Measurements from ENCODE around the gene IPMK. TPM values are rescaled to one million over a fixed set of nuclear protein-coding genes. Genes with fewer than 3 reads are reported as not detected.

Gene IPMK
- polyA plus RNA-seq: 10 to 100 TPM in 2 of 4 donors, 1 to 10 TPM in 2; 4.9 to 19.0 (median 10.1) TPM
- long read RNA-seq, donor 1, full-length matches to known transcripts: 7 of 441 reads
- long read RNA-seq, donor 1, partial matches to known transcripts: 141 of 441 reads
- long read RNA-seq, donor 1, other reads (novel, unspliced or antisense): 293 of 441 reads
- long read RNA-seq, donor 2: 0 reads
- long read RNA-seq, donor 3, full-length matches to known transcripts: 2 of 105 reads
- long read RNA-seq, donor 3, partial matches to known transcripts: 103 of 105 reads
- long read RNA-seq, donor 3, other reads (novel, unspliced or antisense): 0 of 105 reads
- long read RNA-seq, donor 4: 0 reads
- long read RNA-seq, donor 5, full-length matches to known transcripts: 3 of 3 reads
- long read RNA-seq, donor 5, partial matches to known transcripts: 0 of 3 reads
- long read RNA-seq, donor 5, other reads (novel, unspliced or antisense): 0 of 3 reads
- long read RNA-seq, donor 6, full-length matches to known transcripts: 2 of 248 reads
- long read RNA-seq, donor 6, partial matches to known transcripts: 90 of 248 reads
- long read RNA-seq, donor 6, other reads (novel, unspliced or antisense): 156 of 248 reads
- long read RNA-seq, donor 7: 0 reads
- long read RNA-seq, donor 8: 0 reads
- long read RNA-seq, donor 9, full-length matches to known transcripts: 2 of 9 reads
- long read RNA-seq, donor 9, partial matches to known transcripts: 7 of 9 reads
- long read RNA-seq, donor 9, other reads (novel, unspliced or antisense): 0 of 9 reads
- long read RNA-seq, donor 10, full-length matches to known transcripts: 4 of 4 reads
- long read RNA-seq, donor 10, partial matches to known transcripts: 0 of 4 reads
- long read RNA-seq, donor 10, other reads (novel, unspliced or antisense): 0 of 4 reads

DNA sequence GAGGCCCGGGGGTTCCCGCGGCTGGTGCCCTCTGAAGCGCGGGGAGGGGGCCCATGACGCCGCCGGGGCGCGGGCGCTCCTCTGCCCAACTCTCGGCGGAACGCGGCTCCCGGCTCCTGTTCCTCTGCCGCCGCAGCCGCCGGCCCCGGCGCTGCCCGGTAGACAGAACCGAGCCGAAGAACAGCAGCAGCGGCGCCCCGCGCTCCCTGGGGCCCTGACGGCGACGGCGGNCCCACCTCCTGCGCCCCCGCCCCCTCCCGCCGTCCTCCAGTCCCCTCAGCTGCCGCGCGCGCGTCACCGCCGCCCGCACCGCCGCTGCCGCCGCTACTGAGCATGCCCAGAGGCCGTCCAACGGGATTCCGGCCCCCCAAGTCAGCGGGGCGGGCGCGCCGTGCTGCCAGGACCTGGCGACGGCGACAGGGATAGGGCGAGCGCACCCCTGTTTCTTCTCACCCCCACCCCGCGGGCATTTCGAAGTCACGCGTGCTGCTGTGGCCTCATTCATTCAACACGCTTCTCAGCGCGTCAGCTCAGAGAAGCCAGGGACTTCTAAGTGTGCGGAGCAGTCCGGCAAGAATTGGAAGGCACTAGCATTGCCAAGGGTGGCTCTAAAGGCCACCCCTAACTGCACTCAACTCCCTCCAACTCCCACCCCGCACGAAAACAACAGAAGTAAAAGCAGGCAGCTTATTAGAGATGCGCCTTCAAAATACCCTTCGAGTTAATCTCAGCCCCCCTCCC is at the start of gene IPMK:
IPMK (minus strand) TSS at position 182 of the 741 bp plus-strand sequence. CDS start 283 bp downstream, outside the sequence.
- Histone ChIP-seq H3K27me3 (ENCODE audit: control insufficient read depth in 3 of 3, insufficient read depth in 3 of 3, low read length in 3 of 3) (no peaks in the 10 kb centered on the region), H3K27ac (ENCODE audit: low read depth in 1 of 3, low read length in 2 of 3) (peak within 1 kb of the TSS; percentile 95 to 99 (median 96)), H3K4me1 (ENCODE audit: control insufficient read depth in 3 of 3, insufficient read depth in 2 of 3, low read depth in 1 of 3, low read length in 2 of 3) (peaks cover 0 to 12% (median 0%) of the 10 kb centered on the region in 3 donors), H3K36me3 (ENCODE audit: control insufficient read depth in 3 of 3, insufficient read depth in 2 of 3, low read depth in 1 of 3, low read length in 3 of 3) (peaks cover 0 to 2% (median 0%) of the 10 kb centered on the region in 3 donors), H3K9me3 (ENCODE audit: control insufficient read depth in 2 of 2, insufficient read depth in 1 of 2, low read depth in 1 of 2, low read length in 1 of 2) (no peaks in the 10 kb centered on the region), H3K4me3 (ENCODE audit: low read depth in 1 of 3, low read length in 3 of 3) (peak within 1 kb of the TSS; percentile 54 to 88 (median 76))
- 0 to 1% (median 0%) methylated on average over 18 to 76 of the region's 76 CpGs for WGBS, 3 donors
- DNase-seq (peak; percentile 96 to 98), FAIRE-seq (no peak)

DNA sequence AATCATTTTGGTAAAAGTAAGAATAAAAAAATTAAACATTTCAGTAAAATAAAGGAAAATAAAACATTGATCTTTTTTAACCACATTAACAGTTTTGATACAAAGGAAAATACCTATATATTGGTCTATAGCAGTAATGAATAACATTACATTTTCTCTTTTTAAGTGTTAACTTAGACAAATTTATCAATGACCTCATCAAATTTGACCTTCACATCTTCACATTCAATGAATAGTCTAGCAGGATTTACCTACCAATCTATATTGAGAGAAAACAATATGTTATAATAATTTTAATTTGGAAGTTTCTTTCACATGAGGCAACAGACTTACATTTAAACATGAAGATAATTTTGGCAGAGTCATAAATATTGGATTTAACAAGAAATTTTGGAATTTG is 49.2 kb upstream of the IPMK start:
- H3K4me1 ChIP-seq (ENCODE audit: control insufficient read depth in 3 of 3, insufficient read depth in 2 of 3, low read depth in 1 of 3, low read length in 2 of 3): no peaks in the 10 kb centered on the region
- FAIRE-seq (peak; percentile 67), DNase-seq (no peak)
- no peak overlapping the region for H3K4me3 ChIP-seq (ENCODE audit: low read depth in 1 of 3, low read length in 3 of 3)
- no peaks in the 10 kb centered on the region for H3K36me3 ChIP-seq (ENCODE audit: control insufficient read depth in 3 of 3, insufficient read depth in 2 of 3, low read depth in 1 of 3, low read length in 3 of 3)
- no peaks in the 10 kb centered on the region for H3K27me3 ChIP-seq (ENCODE audit: control insufficient read depth in 3 of 3, insufficient read depth in 3 of 3, low read length in 3 of 3)
- H3K9me3 ChIP-seq (ENCODE audit: control insufficient read depth in 2 of 2, insufficient read depth in 1 of 2, low read depth in 1 of 2, low read length in 1 of 2): no peaks in the 10 kb centered on the region
- H3K27ac ChIP-seq (ENCODE audit: low read depth in 1 of 3, low read length in 2 of 3): no peak overlapping the region

DNA sequence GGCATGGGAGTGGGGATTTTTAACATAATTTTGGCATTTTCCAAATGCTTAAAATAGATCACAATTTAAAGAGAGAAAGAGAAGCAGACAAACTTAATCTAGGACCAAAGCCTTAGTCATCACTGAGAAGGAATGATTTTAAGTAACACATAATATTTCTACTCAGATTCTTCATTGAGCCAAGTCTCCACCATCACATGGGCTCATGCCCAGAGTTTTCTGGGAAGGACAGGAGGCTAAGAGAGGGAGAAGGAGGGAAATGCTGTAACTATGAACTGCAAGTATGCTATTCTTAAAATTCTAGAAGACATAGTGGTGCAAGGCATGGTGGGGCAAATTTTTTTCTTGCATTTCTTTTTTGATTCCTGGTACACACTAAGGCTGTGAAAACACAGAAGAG is 43.3 kb upstream of the IPMK start:
- DNase-seq (no peak), FAIRE-seq (no peak)
- Histone ChIP-seq H3K27me3 (ENCODE audit: control insufficient read depth in 3 of 3, insufficient read depth in 3 of 3, low read length in 3 of 3) (no peaks in the 10 kb centered on the region), H3K4me1 (ENCODE audit: control insufficient read depth in 3 of 3, insufficient read depth in 2 of 3, low read depth in 1 of 3, low read length in 2 of 3) (no peaks in the 10 kb centered on the region), H3K4me3 (ENCODE audit: low read depth in 1 of 3, low read length in 3 of 3) (no peak overlapping the region), H3K36me3 (ENCODE audit: control insufficient read depth in 3 of 3, insufficient read depth in 2 of 3, low read depth in 1 of 3, low read length in 3 of 3) (no peaks in the 10 kb centered on the region), H3K9me3 (ENCODE audit: control insufficient read depth in 2 of 2, insufficient read depth in 1 of 2, low read depth in 1 of 2, low read length in 1 of 2) (no peaks in the 10 kb centered on the region), H3K27ac (ENCODE audit: low read depth in 1 of 3, low read length in 2 of 3) (no peak overlapping the region)

DNA sequence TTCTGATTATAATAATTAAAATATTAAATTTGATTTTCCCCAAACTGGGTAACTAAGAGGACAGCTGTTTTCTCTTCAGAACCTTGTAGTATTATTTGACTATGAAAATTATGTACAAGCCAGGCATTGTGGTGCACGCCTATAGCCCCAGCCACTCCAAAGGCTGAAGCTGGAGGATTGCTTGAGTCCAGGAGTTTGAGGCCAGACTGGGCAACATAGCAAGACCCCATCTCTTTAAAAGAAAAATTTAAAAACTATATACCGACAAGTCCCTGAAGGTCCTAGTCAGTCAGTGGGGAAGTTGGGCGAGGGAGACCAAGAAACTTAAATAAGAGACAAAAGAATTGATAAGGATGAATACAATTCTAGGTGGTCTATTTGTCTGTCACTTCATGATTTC is 40.0 kb upstream of the IPMK start:
- FAIRE-seq (no peak), DNase-seq (no peak)
- WGBS, 3 donors: 90 to 98% (median 93%) methylated on average over 3 of the region's 3 CpGs
- no peaks in the 10 kb centered on the region for H3K9me3 ChIP-seq (ENCODE audit: control insufficient read depth in 2 of 2, insufficient read depth in 1 of 2, low read depth in 1 of 2, low read length in 1 of 2)
- H3K4me3 ChIP-seq (ENCODE audit: low read depth in 1 of 3, low read length in 3 of 3): no peak overlapping the region
- no peaks in the 10 kb centered on the region for H3K27me3 ChIP-seq (ENCODE audit: control insufficient read depth in 3 of 3, insufficient read depth in 3 of 3, low read length in 3 of 3)
- no peak overlapping the region for H3K27ac ChIP-seq (ENCODE audit: low read depth in 1 of 3, low read length in 2 of 3)
- H3K36me3 ChIP-seq (ENCODE audit: control insufficient read depth in 3 of 3, insufficient read depth in 2 of 3, low read depth in 1 of 3, low read length in 3 of 3): no peaks in the 10 kb centered on the region
- peaks cover 0 to under 1% (median 0%) of the 10 kb centered on the region in 3 donors for H3K4me1 ChIP-seq (ENCODE audit: control insufficient read depth in 3 of 3, insufficient read depth in 2 of 3, low read depth in 1 of 3, low read length in 2 of 3)

DNA sequence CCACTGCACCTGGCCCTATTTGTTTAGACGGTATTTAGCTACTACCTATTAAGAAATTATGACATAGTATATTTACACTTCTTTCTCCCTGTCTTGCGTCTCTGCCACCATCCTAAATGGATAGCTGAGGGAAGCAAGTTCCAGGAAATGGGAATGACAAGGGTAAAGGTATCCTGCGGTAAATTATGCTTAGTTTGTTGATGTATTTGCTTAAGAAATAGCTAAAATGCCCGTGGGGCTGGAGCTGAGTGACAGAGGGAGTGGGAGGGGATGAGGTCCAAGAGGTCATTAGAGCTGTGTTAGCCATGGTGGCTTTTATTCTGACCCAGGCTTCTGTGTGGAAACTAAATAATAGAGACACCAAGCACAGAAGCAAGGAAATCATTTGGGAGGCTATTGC is 38.1 kb upstream of the IPMK start:
- no peak overlapping the region for H3K4me3 ChIP-seq (ENCODE audit: low read depth in 1 of 3, low read length in 3 of 3)
- no peaks in the 10 kb centered on the region for H3K36me3 ChIP-seq (ENCODE audit: control insufficient read depth in 3 of 3, insufficient read depth in 2 of 3, low read depth in 1 of 3, low read length in 3 of 3)
- H3K27ac ChIP-seq (ENCODE audit: low read depth in 1 of 3, low read length in 2 of 3): no peak overlapping the region
- DNase-seq (no peak), FAIRE-seq (no peak)
- WGBS, 3 donors: 55 to 60% (median 58%) methylated on average over 4 of the region's 4 CpGs
- H3K27me3 ChIP-seq (ENCODE audit: control insufficient read depth in 3 of 3, insufficient read depth in 3 of 3, low read length in 3 of 3): no peaks in the 10 kb centered on the region
- no peaks in the 10 kb centered on the region for H3K9me3 ChIP-seq (ENCODE audit: control insufficient read depth in 2 of 2, insufficient read depth in 1 of 2, low read depth in 1 of 2, low read length in 1 of 2)
- H3K4me1 ChIP-seq (ENCODE audit: control insufficient read depth in 3 of 3, insufficient read depth in 2 of 3, low read depth in 1 of 3, low read length in 2 of 3): peaks cover 0 to 3% (median 0%) of the 10 kb centered on the region in 3 donors

DNA sequence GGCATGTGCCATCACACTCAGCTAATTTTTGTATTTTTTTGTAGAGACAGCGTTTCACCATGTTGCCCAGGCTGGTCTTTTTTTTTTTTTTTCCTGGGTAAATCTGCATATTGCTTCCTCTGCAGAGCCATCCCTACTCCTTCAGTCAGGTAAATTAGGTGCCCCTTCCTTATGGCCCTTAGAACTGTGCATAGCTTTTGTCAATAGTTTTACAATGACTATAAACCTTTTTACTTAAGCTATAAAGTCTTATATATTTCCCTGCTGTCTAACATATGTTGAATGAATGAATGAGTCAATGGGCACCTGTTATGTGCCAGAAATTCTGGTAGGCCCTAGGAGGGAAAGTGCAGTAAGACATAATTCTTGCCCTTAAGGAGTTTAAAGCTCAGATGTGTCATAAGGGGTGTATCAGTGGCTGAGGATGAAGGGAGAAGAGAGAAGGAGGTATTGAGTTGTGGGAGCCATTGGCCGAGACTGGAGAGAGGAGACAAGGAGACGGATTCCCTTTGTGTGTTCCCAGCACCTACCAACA is 36.5 kb upstream of the IPMK start:
- DNase-seq (no peak), FAIRE-seq (no peak)
- no peaks in the 10 kb centered on the region for H3K27me3 ChIP-seq (ENCODE audit: control insufficient read depth in 3 of 3, insufficient read depth in 3 of 3, low read length in 3 of 3)
- no peaks in the 10 kb centered on the region for H3K36me3 ChIP-seq (ENCODE audit: control insufficient read depth in 3 of 3, insufficient read depth in 2 of 3, low read depth in 1 of 3, low read length in 3 of 3)
- H3K4me3 ChIP-seq (ENCODE audit: low read depth in 1 of 3, low read length in 3 of 3): no peak overlapping the region
- H3K27ac ChIP-seq (ENCODE audit: low read depth in 1 of 3, low read length in 2 of 3): no peak overlapping the region
- H3K9me3 ChIP-seq (ENCODE audit: control insufficient read depth in 2 of 2, insufficient read depth in 1 of 2, low read depth in 1 of 2, low read length in 1 of 2): no peaks in the 10 kb centered on the region
- 85 to 91% (median 86%) methylated on average over 3 of the region's 3 CpGs for WGBS, 3 donors
- peaks cover 0 to 7% (median 0%) of the 10 kb centered on the region in 3 donors for H3K4me1 ChIP-seq (ENCODE audit: control insufficient read depth in 3 of 3, insufficient read depth in 2 of 3, low read depth in 1 of 3, low read length in 2 of 3)

DNA sequence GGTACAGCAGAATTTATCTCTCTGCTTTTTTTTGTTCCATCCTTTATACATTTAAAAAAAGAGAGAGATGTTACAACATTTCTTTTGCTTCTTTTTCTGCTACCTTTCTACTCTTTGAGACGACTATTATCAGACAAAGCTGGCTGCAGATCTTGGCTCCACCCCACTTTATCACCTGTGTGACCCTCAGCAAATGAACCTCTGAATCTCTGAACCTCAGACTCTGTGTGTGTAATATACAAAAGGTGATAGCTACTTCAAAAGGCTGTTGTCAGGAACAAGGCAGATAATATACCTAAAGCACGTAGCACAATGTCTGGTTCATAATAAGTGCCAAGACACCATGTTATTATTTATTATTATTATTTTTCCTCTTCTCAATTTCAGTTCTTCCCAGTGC is 34.6 kb upstream of the IPMK start:
- Histone ChIP-seq H3K4me3 (ENCODE audit: low read depth in 1 of 3, low read length in 3 of 3) (no peak overlapping the region), H3K9me3 (ENCODE audit: control insufficient read depth in 2 of 2, insufficient read depth in 1 of 2, low read depth in 1 of 2, low read length in 1 of 2) (no peaks in the 10 kb centered on the region), H3K4me1 (ENCODE audit: control insufficient read depth in 3 of 3, insufficient read depth in 2 of 3, low read depth in 1 of 3, low read length in 2 of 3) (peaks cover 0 to 7% (median 0%) of the 10 kb centered on the region in 3 donors), H3K27ac (ENCODE audit: low read depth in 1 of 3, low read length in 2 of 3) (peak overlapping the region in 1 of 3 donors; percentile 1), H3K36me3 (ENCODE audit: control insufficient read depth in 3 of 3, insufficient read depth in 2 of 3, low read depth in 1 of 3, low read length in 3 of 3) (no peaks in the 10 kb centered on the region), H3K27me3 (ENCODE audit: control insufficient read depth in 3 of 3, insufficient read depth in 3 of 3, low read length in 3 of 3) (no peaks in the 10 kb centered on the region)
- DNase-seq (peak; percentile 78 to 79), FAIRE-seq (no peak)
- 10 to 58% (median 28%) methylated on average over 2 of the region's 2 CpGs for WGBS, 3 donors

DNA sequence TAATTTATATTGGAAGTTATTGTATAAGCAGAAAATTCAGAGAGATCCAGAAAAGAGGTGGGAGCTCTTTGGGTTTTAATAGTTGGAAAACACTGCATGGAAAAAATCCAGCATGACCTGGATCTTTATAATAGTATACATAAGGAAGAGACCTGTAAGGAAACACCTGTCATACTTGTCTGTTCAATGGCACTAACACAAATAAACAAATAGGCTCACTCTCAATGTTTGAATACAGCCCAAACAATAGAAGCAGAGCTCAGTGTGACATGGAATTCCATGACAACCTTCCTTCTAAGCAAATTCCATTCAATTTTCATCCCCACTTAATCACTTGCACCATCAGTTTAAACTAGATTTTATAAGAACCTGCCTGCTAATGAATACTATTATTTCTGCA is 33.0 kb upstream of the IPMK start:
- no peak overlapping the region for H3K4me3 ChIP-seq (ENCODE audit: low read depth in 1 of 3, low read length in 3 of 3)
- FAIRE-seq: no peak
- H3K4me1 ChIP-seq (ENCODE audit: control insufficient read depth in 3 of 3, insufficient read depth in 2 of 3, low read depth in 1 of 3, low read length in 2 of 3): peaks cover 0 to 7% (median 0%) of the 10 kb centered on the region in 3 donors
- no peak overlapping the region for H3K27ac ChIP-seq (ENCODE audit: low read depth in 1 of 3, low read length in 2 of 3)
- no peaks in the 10 kb centered on the region for H3K36me3 ChIP-seq (ENCODE audit: control insufficient read depth in 3 of 3, insufficient read depth in 2 of 3, low read depth in 1 of 3, low read length in 3 of 3)
- H3K9me3 ChIP-seq (ENCODE audit: control insufficient read depth in 2 of 2, insufficient read depth in 1 of 2, low read depth in 1 of 2, low read length in 1 of 2): no peaks in the 10 kb centered on the region
- H3K27me3 ChIP-seq (ENCODE audit: control insufficient read depth in 3 of 3, insufficient read depth in 3 of 3, low read length in 3 of 3): no peaks in the 10 kb centered on the region
- DNase-seq: no peak

All from small intestine (tissue), 16 donors.